HL-60 (cell line): ENCODE measurements around the gene PBX3.

Source experiments
- CTCF ChIP-seq: IDR thresholded peaks from one replicate; pipeline ENCODE4 v1.5.1; 2011; ENCODE audit warnings: low read length, control low read depth, inconsistent platforms; ENCODE audit not compliant: insufficient read depth
- REST ChIP-seq: IDR thresholded peaks from 2 replicates; pipeline ENCODE4 v1.6.1; 2012; ENCODE audit warnings: low read depth; ENCODE audit not compliant: insufficient replicate concordance

GRCh38 chr9:125747053-125747764, at the start of gene PBX3:
- TF ChIP-seq CTCF = no peak
- TF ChIP-seq REST = no peak
